H9 (cell line): ENCODE data around the gene ISCU. TPM values are rescaled to one million over a fixed set of nuclear protein-coding genes. Genes with fewer than 3 reads are reported as not detected.

Experiments used
- DNase-seq: peaks from one replicate; pipeline ENCODE4 v3.0.0-alpha.2; 2017
- H2AFZ ChIP-seq: one replicate; pipeline ENCODE4 v1.6.1; 2013; ENCODE audit warnings: mild to moderate bottlenecking, low read length, control low read depth, moderate library complexity
- H2AK5ac ChIP-seq: 2 replicates; pipeline ENCODE4 v1.6.1; 2013; ENCODE audit warnings: low read length, control low read depth, mixed read lengths; ENCODE audit not compliant: insufficient read length
- H2BK120ac ChIP-seq: one replicate; pipeline ENCODE4 v1.6.1; 2013; ENCODE audit warnings: low read depth, mild to moderate bottlenecking, low read length, control low read depth, inconsistent platforms; ENCODE audit not compliant: poor library complexity, severe bottlenecking
- H2BK12ac ChIP-seq: 2 replicates; pipeline ENCODE4 v1.6.1; 2013; ENCODE audit warnings: low read length, control low read depth, mixed read lengths, low read depth; ENCODE audit not compliant: insufficient read length
- H2BK15ac ChIP-seq: 2 replicates; pipeline ENCODE4 v1.6.1; 2013; ENCODE audit warnings: low read depth, low read length, control low read depth
- H2BK20ac ChIP-seq: one replicate; pipeline ENCODE4 v1.6.1; 2013; ENCODE audit warnings: low read depth, mild to moderate bottlenecking, low read length, control low read depth, inconsistent platforms; ENCODE audit not compliant: poor library complexity, severe bottlenecking
- H2BK5ac ChIP-seq: 2 replicates; pipeline ENCODE4 v1.6.1; 2013; ENCODE audit warnings: low read length, control low read depth, mixed read lengths; ENCODE audit not compliant: insufficient read length
- H3K14ac ChIP-seq: 2 replicates; pipeline ENCODE4 v1.6.1; 2013; ENCODE audit warnings: low read length, control low read depth; ENCODE audit not compliant: insufficient read depth
- H3K18ac ChIP-seq: 2 replicates; pipeline ENCODE4 v1.6.1; 2013; ENCODE audit warnings: low read depth, mild to moderate bottlenecking, mixed read lengths, low read length, control low read depth; ENCODE audit not compliant: insufficient read length
- H3K23ac ChIP-seq: 2 replicates; pipeline ENCODE4 v1.6.1; 2013; ENCODE audit warnings: low read length, control low read depth, mixed read lengths, low read depth; ENCODE audit not compliant: insufficient read length
- H3K23me2 ChIP-seq: 2 replicates; pipeline ENCODE4 v1.6.1; 2013; ENCODE audit warnings: low read depth, mild to moderate bottlenecking, mixed read lengths, low read length, control low read depth; ENCODE audit not compliant: insufficient read length, poor library complexity, severe bottlenecking
- H3K27ac ChIP-seq: 2 replicates; pipeline ENCODE4 v1.5.1; 2013; ENCODE audit warnings: low read length, control low read depth, mixed read lengths, low read depth; ENCODE audit not compliant: insufficient read length
- H3K27me3 ChIP-seq: 2 replicates; pipeline ENCODE4 v1.6.1; 2013; ENCODE audit warnings: low read length, control low read depth, inconsistent platforms; ENCODE audit not compliant: insufficient read depth
- H3K4ac ChIP-seq: 2 replicates; pipeline ENCODE4 v1.6.1; 2013; ENCODE audit warnings: low read depth, mild to moderate bottlenecking, control low read depth, inconsistent platforms, low read length, moderate library complexity
- H3K4me1 ChIP-seq: 2 replicates; pipeline ENCODE4 v1.6.1; 2013; ENCODE audit warnings: low read length, control low read depth, inconsistent platforms; ENCODE audit not compliant: insufficient read depth
- H3K4me2 ChIP-seq: 2 replicates; pipeline ENCODE4 v1.6.1; 2013; ENCODE audit warnings: low read length, control low read depth, mixed read lengths; ENCODE audit not compliant: insufficient read length, insufficient read depth
- H3K56ac ChIP-seq: 2 replicates; pipeline ENCODE4 v1.6.1; 2013; ENCODE audit warnings: low read depth, mild to moderate bottlenecking, mixed read lengths, low read length, control low read depth; ENCODE audit not compliant: insufficient read length
- H3K79me1 ChIP-seq: 2 replicates; pipeline ENCODE4 v1.6.1; 2013; ENCODE audit warnings: low read depth, mild to moderate bottlenecking, moderate library complexity, low read length, control low read depth, inconsistent platforms; ENCODE audit not compliant: insufficient read depth, poor library complexity, severe bottlenecking
- H3K79me2 ChIP-seq: 2 replicates; pipeline ENCODE4 v1.6.1; 2013; ENCODE audit warnings: low read length, control low read depth, inconsistent platforms; ENCODE audit not compliant: insufficient read depth
- H3K9ac ChIP-seq: 2 replicates; pipeline ENCODE4 v1.6.1; 2013; ENCODE audit warnings: low read length, control low read depth, mixed read lengths; ENCODE audit not compliant: insufficient read length; ENCODE audit errors: extremely low read depth
- H3K9me3 ChIP-seq: one replicate; pipeline ENCODE4 v1.6.1; 2013; ENCODE audit warnings: low read depth, low read length, inconsistent platforms; ENCODE audit not compliant: control insufficient read depth
- H3T11ph ChIP-seq: one replicate; pipeline ENCODE4 v1.6.1; 2013; ENCODE audit warnings: mild to moderate bottlenecking, low read length, control low read depth, inconsistent platforms
- H4K20me1 ChIP-seq: one replicate; pipeline ENCODE4 v1.6.1; 2013; ENCODE audit not compliant: control insufficient read depth, insufficient read length, insufficient read depth
- H4K5ac ChIP-seq: 2 replicates; pipeline ENCODE4 v1.6.1; 2013; ENCODE audit warnings: low read depth, mild to moderate bottlenecking, mixed read lengths, low read length, control low read depth; ENCODE audit not compliant: insufficient read length
- H4K8ac ChIP-seq: replicated peaks from 2 replicates; pipeline ENCODE4 v1.6.1; 2013; ENCODE audit warnings: low read length, control low read depth, mixed read lengths, low read depth; ENCODE audit not compliant: insufficient read length
- H4K91ac ChIP-seq: 2 replicates; pipeline ENCODE4 v1.6.1; 2013; ENCODE audit warnings: low read depth, mild to moderate bottlenecking, moderate library complexity, mixed read lengths, low read length, control low read depth; ENCODE audit not compliant: insufficient read length
- H3K27ac Mint-ChIP-seq, 3 experiments: 2 replicates in 2 of 3; 3 replicates in 1 of 3; pipeline ENCODE4 v1.8.0; 2020 to 2021; ENCODE audit warnings: mixed read lengths in 3 of 3, mild to moderate bottlenecking in 1 of 3, moderate library complexity in 1 of 3
- H3K27me3 Mint-ChIP-seq: 2 replicates; pipeline ENCODE4 v1.8.0; 2021; ENCODE audit warnings: low read depth, mild to moderate bottlenecking, moderate library complexity, mixed read lengths
- H3K36me3 Mint-ChIP-seq, 3 experiments: 2 replicates in 2 of 3; 3 replicates in 1 of 3; pipeline ENCODE4 v1.8.0; 2020 to 2021; ENCODE audit warnings: low read depth in 3 of 3, mixed read lengths in 3 of 3; ENCODE audit not compliant: insufficient read depth in 1 of 3
- H3K4me1 Mint-ChIP-seq, 2 experiments: 2 replicates each; pipeline ENCODE4 v1.8.0; 2020; ENCODE audit warnings: mixed read lengths in 2 of 2
- H3K4me3 Mint-ChIP-seq, 2 experiments: 2 replicates in 1 of 2; 3 replicates in 1 of 2; pipeline ENCODE4 v1.8.0; 2020 to 2021; ENCODE audit warnings: mild to moderate bottlenecking in 2 of 2, mixed read lengths in 2 of 2, moderate library complexity in 1 of 2
- H3K9me3 Mint-ChIP-seq, 2 experiments: 2 replicates in 1 of 2; 3 replicates in 1 of 2; pipeline ENCODE4 v1.8.0; 2020; ENCODE audit warnings: mild to moderate bottlenecking in 2 of 2, mixed read lengths in 2 of 2, moderate library complexity in 1 of 2
- WGBS: extraction: QIAGEN DNeasy Blood & Tissue Kit; methylation state at CpG from one replicate; pipeline ENCODE4 v1.1.7; 2013; ENCODE audit warnings: missing lambda C conversion rate, low lambda C conversion rate, mixed read lengths; ENCODE audit not compliant: insufficient read length; ENCODE audit errors: extremely low coverage; 5-methylcytosine and 5-hydroxymethylcytosine counted together
- total RNA-seq: library from RNA; stranded (reverse); gene quantifications from 2 replicates; pipeline ENCODE4 v1.2.1, GENCODE V29; 2021
- TF ChIP-seq, protein P1 (sequence below): fragments of 200-600 bp; sonication (generic); conservative IDR thresholded peaks from 3 replicates; pipeline ENCODE4 v1.8.0; 2021; ENCODE audit warnings: antibody characterized with exemption, mild to moderate bottlenecking

ISCU gene
- total RNA-seq, 1 experiment from 2014 or later, result 64.9 TPM

DNA sequence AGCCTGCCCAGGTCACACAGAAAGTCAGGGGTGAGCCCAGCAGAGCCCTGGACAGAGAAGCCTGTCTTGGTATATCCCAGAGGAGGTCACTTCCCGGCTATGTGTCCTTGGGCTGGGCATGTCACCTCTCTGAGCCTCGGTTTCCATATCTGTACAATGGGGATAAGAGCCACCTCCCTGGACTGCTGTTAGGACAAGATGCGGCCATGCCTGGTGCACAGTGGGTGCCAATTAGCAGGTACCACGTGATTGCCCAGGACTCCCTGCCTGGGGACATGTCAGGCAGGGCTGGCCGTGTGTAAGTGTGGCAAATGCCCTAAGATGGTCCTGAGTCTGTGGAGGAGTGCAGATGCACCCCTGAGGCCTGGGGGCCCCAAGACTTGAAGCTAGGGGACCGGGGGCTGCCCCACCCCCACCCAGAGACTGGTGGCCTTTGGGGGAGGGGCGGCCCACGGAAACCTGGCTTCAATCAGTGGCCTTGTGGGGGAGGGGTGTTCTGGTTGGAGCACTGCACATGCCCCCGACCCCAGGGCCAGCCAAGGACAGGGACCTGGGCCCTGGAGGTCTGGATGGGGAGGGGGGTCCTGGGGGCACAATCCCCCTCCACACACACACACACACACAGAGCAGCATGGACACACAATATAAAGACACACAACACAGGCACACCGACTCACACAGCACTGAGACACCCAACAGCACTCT is 34.6 kb downstream of the ISCU start:
- no peak overlapping the region for H3K56ac ChIP-seq
- TF ChIP-seq, protein P1, sequence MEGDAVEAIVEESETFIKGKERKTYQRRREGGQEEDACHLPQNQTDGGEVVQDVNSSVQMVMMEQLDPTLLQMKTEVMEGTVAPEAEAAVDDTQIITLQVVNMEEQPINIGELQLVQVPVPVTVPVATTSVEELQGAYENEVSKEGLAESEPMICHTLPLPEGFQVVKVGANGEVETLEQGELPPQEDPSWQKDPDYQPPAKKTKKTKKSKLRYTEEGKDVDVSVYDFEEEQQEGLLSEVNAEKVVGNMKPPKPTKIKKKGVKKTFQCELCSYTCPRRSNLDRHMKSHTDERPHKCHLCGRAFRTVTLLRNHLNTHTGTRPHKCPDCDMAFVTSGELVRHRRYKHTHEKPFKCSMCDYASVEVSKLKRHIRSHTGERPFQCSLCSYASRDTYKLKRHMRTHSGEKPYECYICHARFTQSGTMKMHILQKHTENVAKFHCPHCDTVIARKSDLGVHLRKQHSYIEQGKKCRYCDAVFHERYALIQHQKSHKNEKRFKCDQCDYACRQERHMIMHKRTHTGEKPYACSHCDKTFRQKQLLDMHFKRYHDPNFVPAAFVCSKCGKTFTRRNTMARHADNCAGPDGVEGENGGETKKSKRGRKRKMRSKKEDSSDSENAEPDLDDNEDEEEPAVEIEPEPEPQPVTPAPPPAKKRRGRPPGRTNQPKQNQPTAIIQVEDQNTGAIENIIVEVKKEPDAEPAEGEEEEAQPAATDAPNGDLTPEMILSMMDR, result no peak
- H3K23ac ChIP-seq, result no peak overlapping the region
- H3K27me3 ChIP-seq, result no peaks in the 10 kb centered on the region
- H3K14ac ChIP-seq, result no peak overlapping the region
- Mint-ChIP-seq H3K27ac (no peak overlapping the region), H3K27me3 (peaks cover 2% of the 10 kb centered on the region; the same call in 1 of the 2 replicates), H3K9me3 (no peaks in the 10 kb centered on the region), H3K4me3 (no peak overlapping the region), H3K4me1 (peaks cover 4 to 9% of the 10 kb centered on the region in 2 experiments; a peak in 3 of 4 replicates), H3K36me3 (no peaks in the 10 kb centered on the region)
- H2BK120ac ChIP-seq, result no peak overlapping the region
- H4K20me1 ChIP-seq, result no peaks in the 10 kb centered on the region
- H4K5ac ChIP-seq, result no peak overlapping the region
- H2BK20ac ChIP-seq, result no peak overlapping the region
- H2BK15ac ChIP-seq, result no peak overlapping the region
- H3T11ph ChIP-seq, result no peak overlapping the region
- H2AFZ ChIP-seq, result no peak overlapping the region
- no peak overlapping the region for H3K18ac ChIP-seq
- no peaks in the 10 kb centered on the region for H3K79me1 ChIP-seq
- H3K27ac ChIP-seq, result no peak overlapping the region
- no peak overlapping the region for H4K8ac ChIP-seq
- no peak overlapping the region for H4K91ac ChIP-seq
- no CpG with 5 or more reads among the region's 10 CpGs for WGBS
- no peak overlapping the region for H2BK12ac ChIP-seq
- H3K4me2 ChIP-seq, result no peak overlapping the region
- no peak for DNase-seq
- H3K4me1 ChIP-seq, result no peaks in the 10 kb centered on the region
- no peaks in the 10 kb centered on the region for H3K23me2 ChIP-seq
- H2BK5ac ChIP-seq, result no peak overlapping the region
- no peak overlapping the region for H3K9ac ChIP-seq
- no peak overlapping the region for H3K4ac ChIP-seq
- no peaks in the 10 kb centered on the region for H3K9me3 ChIP-seq
- no peaks in the 10 kb centered on the region for H3K79me2 ChIP-seq
- H2AK5ac ChIP-seq, result no peak overlapping the region
